HEK293 (cell line): Measurements from ENCODE around the gene SLC66A1.

Source experiments
- CTCF ChIA-PET: fragments of 350-600 bp; formaldehyde crosslinking; extraction: SDS; loops from one replicate; lab custom pipeline; 2021; ENCODE audit warnings: antibody characterized with exemption; lab: Yijun Ruan, JAX
- POLR2A ChIA-PET: fragments of 300-600 bp; formaldehyde crosslinking; extraction: SDS; loops from one replicate; lab custom pipeline; 2020; ENCODE audit warnings: antibody characterized with exemption, inconsistent platforms; lab: Yijun Ruan, JAX
- H3K27ac ChIP-seq: fragments of 200-500 bp; sonication (Bioruptor generic); 2 replicates; pipeline ENCODE4 v1.5.1; 2014; ENCODE audit warnings: low read depth, low read length, control low read depth, inconsistent platforms; ENCODE audit errors: extremely low read depth
- H3K36me3 ChIP-seq, 2 experiments: fragments of 200-500 bp in 1 of 2; sonication (Bioruptor generic) in 1 of 2; 1 replicate in 1 of 2; 2 replicates in 1 of 2; pipeline ENCODE4 v1.5.1; 2014 to 2017; ENCODE audit warnings: inconsistent platforms in 2 of 2, low read length in 2 of 2; ENCODE audit not compliant: control insufficient read depth in 2 of 2, insufficient read depth in 1 of 2
- H3K4me1 ChIP-seq: fragments of 200-500 bp; sonication (Bioruptor generic); 2 replicates; pipeline ENCODE4 v1.5.1; 2014; ENCODE audit warnings: mild to moderate bottlenecking, low read length, inconsistent platforms; ENCODE audit not compliant: control insufficient read depth, insufficient read depth
- H3K4me3 ChIP-seq: 2 replicates; pipeline ENCODE4 v1.5.1; 2011; ENCODE audit warnings: low read depth, mild to moderate bottlenecking, control low read depth, low read length, moderate library complexity
- H3K9me3 ChIP-seq: fragments of 200-500 bp; sonication (Bioruptor generic); 2 replicates; pipeline ENCODE4 v1.5.1; 2014; ENCODE audit warnings: low read depth, low read length, inconsistent platforms; ENCODE audit not compliant: control insufficient read depth, insufficient read depth
- AEBP2 ChIP-seq: fragments of 450-650 bp; formaldehyde crosslinking; IDR thresholded peaks from 2 replicates; pipeline ENCODE4 v1.5.1; 2016; ENCODE audit warnings: missing biosample characterization, missing genetic modification characterization, borderline replicate concordance
- EGR2 ChIP-seq: fragments of 450-650 bp; formaldehyde crosslinking; IDR thresholded peaks from 2 replicates; pipeline ENCODE4 v1.5.1; 2016; ENCODE audit warnings: low read depth, missing biosample characterization, missing genetic modification characterization
- GLI2 ChIP-seq: fragments of 450-650 bp; formaldehyde crosslinking; IDR thresholded peaks from 2 replicates; pipeline ENCODE4; 2017; ENCODE audit warnings: missing biosample characterization, missing genetic modification characterization, low read depth, borderline replicate concordance
- HOXC10 ChIP-seq: sonication (generic); formaldehyde crosslinking; IDR thresholded peaks from 2 replicates; pipeline ENCODE4 v1.8.1; 2023; ENCODE audit warnings: mild to moderate bottlenecking, missing genetic modification reagents
- KLF1 ChIP-seq: fragments of 450-650 bp; formaldehyde crosslinking; IDR thresholded peaks from 2 replicates; pipeline ENCODE4 v1.5.1; 2016; ENCODE audit warnings: missing biosample characterization, missing genetic modification characterization
- MEIS1 ChIP-seq: sonication (generic); formaldehyde crosslinking; IDR thresholded peaks from 2 replicates; pipeline ENCODE4 v1.8.1; 2022; ENCODE audit warnings: missing genetic modification reagents, mild to moderate bottlenecking, borderline replicate concordance
- OSR2 ChIP-seq: fragments of 450-650 bp; formaldehyde crosslinking; IDR thresholded peaks from 2 replicates; pipeline ENCODE4 v1.5.1; 2016; ENCODE audit warnings: missing biosample characterization, missing genetic modification characterization
- ZFP3 ChIP-seq: fragments of 450-650 bp; formaldehyde crosslinking; IDR thresholded peaks from 2 replicates; pipeline ENCODE4 v1.5.1; 2016; ENCODE audit warnings: low read depth, missing biosample characterization, missing genetic modification characterization
- ZFP37 ChIP-seq: fragments of 450-650 bp; formaldehyde crosslinking; IDR thresholded peaks from 2 replicates; pipeline ENCODE4 v1.5.1; 2016; ENCODE audit warnings: missing biosample characterization, missing genetic modification characterization
- ZIC2 ChIP-seq: fragments of 450-650 bp; formaldehyde crosslinking; IDR thresholded peaks from 2 replicates; pipeline ENCODE4 v1.5.1; 2016; ENCODE audit warnings: missing biosample characterization, missing genetic modification characterization
- ZNF121 ChIP-seq: fragments of 450-650 bp; formaldehyde crosslinking; IDR thresholded peaks from 2 replicates; pipeline ENCODE4 v1.5.1; 2016; ENCODE audit warnings: missing biosample characterization, missing genetic modification characterization
- ZNF433 ChIP-seq: fragments of 450-650 bp; formaldehyde crosslinking; IDR thresholded peaks from 2 replicates; pipeline ENCODE4 v1.5.1; 2016; ENCODE audit warnings: missing biosample characterization, missing genetic modification characterization, low read depth
- ZNF473 ChIP-seq: fragments of 450-650 bp; formaldehyde crosslinking; IDR thresholded peaks from 2 replicates; pipeline ENCODE4 v1.5.1; 2017; ENCODE audit warnings: missing biosample characterization, missing genetic modification characterization
- ZNF548 ChIP-seq: fragments of 450-650 bp; formaldehyde crosslinking; IDR thresholded peaks from 2 replicates; pipeline ENCODE4 v1.5.1; 2016; ENCODE audit warnings: missing biosample characterization, missing genetic modification characterization
- ZNF555 ChIP-seq: fragments of 450-650 bp; formaldehyde crosslinking; conservative IDR thresholded peaks from 2 replicates; pipeline ENCODE4 v1.5.1; 2017; ENCODE audit warnings: missing biosample characterization, mild to moderate bottlenecking, missing genetic modification characterization, inconsistent platforms
- ZNF658 ChIP-seq: fragments of 450-650 bp; formaldehyde crosslinking; IDR thresholded peaks from 2 replicates; pipeline ENCODE4; 2016; ENCODE audit warnings: missing biosample characterization, missing genetic modification characterization
- ZNF792 ChIP-seq: fragments of 450-650 bp; formaldehyde crosslinking; IDR thresholded peaks from 2 replicates; pipeline ENCODE4 v1.5.1; 2016; ENCODE audit warnings: missing biosample characterization, missing genetic modification characterization
- ZSCAN4 ChIP-seq: fragments of 450-650 bp; formaldehyde crosslinking; IDR thresholded peaks from 2 replicates; pipeline ENCODE4 v1.5.1; 2017; ENCODE audit warnings: missing biosample characterization, missing genetic modification characterization
- TF ChIP-seq, protein P1 (sequence below): fragments of 450-650 bp; formaldehyde crosslinking; IDR thresholded peaks from 2 replicates; pipeline ENCODE4 v1.5.1; 2017; ENCODE audit warnings: missing biosample characterization, missing genetic modification characterization

SLC66A1 gene

DNA sequence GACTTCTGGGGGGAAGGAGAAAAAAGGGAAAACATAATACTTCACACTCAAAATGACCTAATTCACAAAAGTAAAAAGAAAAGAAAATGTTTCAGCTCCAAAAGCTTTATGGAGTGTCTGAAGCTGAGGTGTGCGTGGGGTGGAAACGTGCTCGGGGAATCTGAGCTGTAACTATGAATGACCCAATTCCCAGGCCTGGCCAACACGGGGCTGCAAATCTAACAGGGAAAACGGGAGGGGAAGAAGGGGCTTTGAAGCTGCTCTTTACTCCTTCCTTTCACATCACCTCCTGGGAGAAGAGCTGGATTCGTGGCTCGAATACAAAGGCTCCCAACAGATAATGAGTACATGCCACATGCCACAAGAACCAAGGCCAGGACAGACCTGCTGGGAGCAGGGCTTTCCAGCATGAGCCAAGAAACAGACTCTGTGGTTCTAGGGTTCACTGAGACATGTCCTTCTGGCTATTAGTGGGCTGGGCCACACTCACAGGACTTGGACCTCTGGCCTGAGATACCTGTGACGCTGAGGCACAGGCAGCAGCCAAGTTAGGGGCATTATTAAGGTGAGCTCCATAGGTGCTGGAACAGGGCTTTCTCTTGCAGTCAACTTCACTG is 51.5 kb downstream of the SLC66A1 start:
- ChIA-PET POLR2A (no interaction called here), CTCF (interaction anchor here (0.5 to 1.9 kb wide), 6 partner anchors 22 to 290 kb away, joined by 3 to 6 read pairs (median 4); no protein-coding TSS in a partner anchor)
- Histone ChIP-seq H3K9me3 (no peaks in the 10 kb centered on the region), H3K4me1 (no peaks in the 10 kb centered on the region), H3K36me3 (peaks cover 4 to 13% of the 10 kb centered on the region in 2 experiments; a peak in 2 of 3 replicates), H3K4me3 (no peak overlapping the region), H3K27ac (no peak overlapping the region)
- TF ChIP-seq AEBP2 (no peak), ZNF792 (tag by site-specific recombination) (no peak), ZNF658 (tag by site-specific recombination) (no peak), ZNF548 (no peak), ZSCAN4 (no peak), HOXC10 (CRISPR knock-in tag) (no peak), GLI2 (no peak), ZIC2 (tag by site-specific recombination) (no peak), ZFP37 (tag by site-specific recombination) (no peak), ZNF473 (tag by site-specific recombination) (no peak), ZNF433 (no peak), ZFP3 (tag by site-specific recombination) (no peak), ZNF121 (tag by site-specific recombination) (no peak), EGR2 (tag by site-specific recombination) (no peak), ZNF555 (tag by site-specific recombination) (no peak)
- TF ChIP-seq, protein P1, sequence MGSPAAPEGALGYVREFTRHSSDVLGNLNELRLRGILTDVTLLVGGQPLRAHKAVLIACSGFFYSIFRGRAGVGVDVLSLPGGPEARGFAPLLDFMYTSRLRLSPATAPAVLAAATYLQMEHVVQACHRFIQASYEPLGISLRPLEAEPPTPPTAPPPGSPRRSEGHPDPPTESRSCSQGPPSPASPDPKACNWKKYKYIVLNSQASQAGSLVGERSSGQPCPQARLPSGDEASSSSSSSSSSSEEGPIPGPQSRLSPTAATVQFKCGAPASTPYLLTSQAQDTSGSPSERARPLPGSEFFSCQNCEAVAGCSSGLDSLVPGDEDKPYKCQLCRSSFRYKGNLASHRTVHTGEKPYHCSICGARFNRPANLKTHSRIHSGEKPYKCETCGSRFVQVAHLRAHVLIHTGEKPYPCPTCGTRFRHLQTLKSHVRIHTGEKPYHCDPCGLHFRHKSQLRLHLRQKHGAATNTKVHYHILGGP (tag by site-specific recombination): no peak

DNA sequence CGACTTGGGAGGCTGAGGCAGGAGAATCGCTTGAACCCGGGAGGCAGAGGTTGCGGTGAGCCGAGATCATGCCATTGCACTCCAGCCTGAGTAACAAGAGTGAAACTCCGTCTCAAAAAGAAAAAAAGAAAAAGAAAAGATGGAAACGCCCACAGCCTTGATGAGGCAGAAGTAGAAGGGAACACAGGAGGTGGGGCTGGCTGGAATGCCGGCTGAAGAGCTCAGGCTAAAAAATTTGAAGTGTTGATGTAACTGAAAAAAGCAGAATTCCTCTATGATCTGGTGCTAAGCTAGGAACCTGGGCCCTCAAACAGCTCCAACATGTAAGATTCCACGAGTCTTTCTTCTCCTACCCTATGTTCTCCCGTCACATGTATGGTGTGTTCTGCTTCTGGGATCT is 53.6 kb downstream of the SLC66A1 start:
- ChIA-PET POLR2A (no interaction called here), CTCF (interaction anchor here (0.7 kb wide), 1 partner anchor 53 kb away, joined by 4 read pairs; the partner anchor contains the start of gene SLC66A1)
- H3K36me3 ChIP-seq: peaks cover 4 to 12% of the 10 kb centered on the region in 2 experiments; a peak in 2 of 3 replicates
- no peaks in the 10 kb centered on the region for H3K4me1 ChIP-seq
- no peak overlapping the region for H3K4me3 ChIP-seq
- H3K27ac ChIP-seq: no peak overlapping the region
- no peaks in the 10 kb centered on the region for H3K9me3 ChIP-seq
- TF ChIP-seq OSR2 (tag by site-specific recombination): no peak
- TF ChIP-seq ZFP37 (tag by site-specific recombination): no peak
- TF ChIP-seq MEIS1 (CRISPR knock-in tag): no peak
- TF ChIP-seq KLF1 (tag by site-specific recombination): no peak
